Left ventricle myocardium inferior (tissue), 1 donor: ENCODE results near the gene SLC9A1. TPM values are rescaled to one million over a fixed set of nuclear protein-coding genes. Genes with fewer than 3 reads are reported as not detected.

Experiments used
- DNase-seq: peaks from one replicate; pipeline ENCODE4 v3.0.0-alpha.2; 2020
- H3K27ac ChIP-seq: fragments of 200-600 bp; replicated peaks from 2 replicates; pipeline ENCODE4 v1.8.0; 2021
- H3K27me3 ChIP-seq: fragments of 200-600 bp; 2 replicates; pipeline ENCODE4 v1.8.0; 2021; ENCODE audit warnings: low read depth
- H3K36me3 ChIP-seq: fragments of 200-600 bp; 2 replicates; pipeline ENCODE4 v1.8.0; 2021
- H3K4me1 ChIP-seq: fragments of 200-600 bp; 2 replicates; pipeline ENCODE4 v1.8.0; 2021
- H3K4me3 ChIP-seq: fragments of 200-600 bp; 2 replicates; pipeline ENCODE4 v1.8.0; 2021; ENCODE audit warnings: mild to moderate bottlenecking, moderate library complexity
- H3K9me3 ChIP-seq: fragments of 200-600 bp; replicated peaks from 2 replicates; pipeline ENCODE4 v1.8.0; 2021
- intact Hi-C: fragments of 100-400 bp; cut with micrococcal nuclease; formaldehyde crosslinking; loops from one replicate; pipeline ENCODE4 v1.11.0; 2022
- total RNA-seq: library from RNA; stranded (reverse); fragmentation: NEBNext Ultra II Directional; extraction: Animal tissue kit (Norgen Biotek cat#: 25700); gene quantifications from one replicate; pipeline ENCODE4 v1.2.1, GENCODE V29; 2021
- TF ChIP-seq, protein P1 (sequence below): fragments of 200-600 bp; IDR thresholded peaks from 2 replicates; pipeline ENCODE4 v1.8.0; 2021; ENCODE audit warnings: antibody characterized with exemption, mild to moderate bottlenecking, borderline replicate concordance
- donor health status: DM: no; HTN: yes; CAD: no; lungs with severe emphysema.

Gene SLC9A1
- total RNA-seq, 1 donor from 2014 or later = 19.5 TPM

DNA sequence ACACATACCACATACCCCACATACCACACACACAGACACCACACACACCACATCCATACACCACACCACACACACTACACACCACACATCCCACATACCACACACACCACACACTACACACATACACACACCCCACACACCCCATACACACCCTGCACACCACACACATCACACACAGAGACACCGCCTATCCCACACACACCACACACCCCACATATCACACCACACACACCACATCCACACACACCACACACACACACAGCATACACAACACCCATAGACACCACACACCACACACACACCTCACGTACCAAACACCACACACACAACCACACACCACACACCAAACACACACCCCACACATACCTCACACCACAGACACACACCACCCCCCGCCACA is 68.3 kb downstream of the SLC9A1 start:
- H3K4me1 ChIP-seq = no peaks in the 10 kb centered on the region
- intact Hi-C loops = no loop called here
- TF ChIP-seq, protein P1, sequence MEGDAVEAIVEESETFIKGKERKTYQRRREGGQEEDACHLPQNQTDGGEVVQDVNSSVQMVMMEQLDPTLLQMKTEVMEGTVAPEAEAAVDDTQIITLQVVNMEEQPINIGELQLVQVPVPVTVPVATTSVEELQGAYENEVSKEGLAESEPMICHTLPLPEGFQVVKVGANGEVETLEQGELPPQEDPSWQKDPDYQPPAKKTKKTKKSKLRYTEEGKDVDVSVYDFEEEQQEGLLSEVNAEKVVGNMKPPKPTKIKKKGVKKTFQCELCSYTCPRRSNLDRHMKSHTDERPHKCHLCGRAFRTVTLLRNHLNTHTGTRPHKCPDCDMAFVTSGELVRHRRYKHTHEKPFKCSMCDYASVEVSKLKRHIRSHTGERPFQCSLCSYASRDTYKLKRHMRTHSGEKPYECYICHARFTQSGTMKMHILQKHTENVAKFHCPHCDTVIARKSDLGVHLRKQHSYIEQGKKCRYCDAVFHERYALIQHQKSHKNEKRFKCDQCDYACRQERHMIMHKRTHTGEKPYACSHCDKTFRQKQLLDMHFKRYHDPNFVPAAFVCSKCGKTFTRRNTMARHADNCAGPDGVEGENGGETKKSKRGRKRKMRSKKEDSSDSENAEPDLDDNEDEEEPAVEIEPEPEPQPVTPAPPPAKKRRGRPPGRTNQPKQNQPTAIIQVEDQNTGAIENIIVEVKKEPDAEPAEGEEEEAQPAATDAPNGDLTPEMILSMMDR = no peak
- peaks cover 20% of the 10 kb centered on the region for H3K9me3 ChIP-seq
- H3K36me3 ChIP-seq = no peaks in the 10 kb centered on the region
- H3K27ac ChIP-seq = no peak overlapping the region
- no peak overlapping the region for H3K4me3 ChIP-seq
- DNase-seq = no peak
- no peaks in the 10 kb centered on the region for H3K27me3 ChIP-seq

GRCh38 chr1:27086026-27086425 is 68.9 kb downstream of the SLC9A1 start:
- no peaks in the 10 kb centered on the region for H3K27me3 ChIP-seq
- TF ChIP-seq, protein P1 = no peak
- peaks cover 20% of the 10 kb centered on the region for H3K9me3 ChIP-seq
- no peak overlapping the region for H3K27ac ChIP-seq
- H3K4me1 ChIP-seq = no peaks in the 10 kb centered on the region
- no peaks in the 10 kb centered on the region for H3K36me3 ChIP-seq
- no peak overlapping the region for H3K4me3 ChIP-seq
- intact Hi-C loops = no loop called here
- DNase-seq = no peak

DNA sequence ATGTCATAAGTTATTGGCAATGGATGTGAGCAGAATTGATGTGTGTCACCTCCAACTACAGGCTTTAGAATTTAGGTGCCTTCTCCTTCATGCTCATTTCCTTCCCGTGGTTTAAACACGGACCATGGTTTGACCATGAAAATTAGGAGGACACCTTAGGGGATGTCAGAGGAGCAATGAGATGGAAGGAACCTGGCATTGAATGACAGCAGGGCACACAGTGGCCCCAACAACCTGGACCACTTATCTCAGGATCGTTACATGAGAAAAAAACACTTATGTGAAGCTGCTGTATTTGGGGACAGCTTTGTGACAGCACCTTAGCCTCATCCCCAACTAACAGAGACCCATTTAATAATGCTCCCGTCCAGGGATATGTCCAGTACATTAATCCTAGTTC is 70.8 kb downstream of the SLC9A1 start:
- TF ChIP-seq, protein P1 = no peak
- H3K27ac ChIP-seq = no peak overlapping the region
- H3K36me3 ChIP-seq = no peaks in the 10 kb centered on the region
- no peak for DNase-seq
- no peaks in the 10 kb centered on the region for H3K4me1 ChIP-seq
- H3K4me3 ChIP-seq = no peak overlapping the region
- intact Hi-C loops = no loop called here
- H3K27me3 ChIP-seq = no peaks in the 10 kb centered on the region
- H3K9me3 ChIP-seq = peaks cover 20% of the 10 kb centered on the region

DNA sequence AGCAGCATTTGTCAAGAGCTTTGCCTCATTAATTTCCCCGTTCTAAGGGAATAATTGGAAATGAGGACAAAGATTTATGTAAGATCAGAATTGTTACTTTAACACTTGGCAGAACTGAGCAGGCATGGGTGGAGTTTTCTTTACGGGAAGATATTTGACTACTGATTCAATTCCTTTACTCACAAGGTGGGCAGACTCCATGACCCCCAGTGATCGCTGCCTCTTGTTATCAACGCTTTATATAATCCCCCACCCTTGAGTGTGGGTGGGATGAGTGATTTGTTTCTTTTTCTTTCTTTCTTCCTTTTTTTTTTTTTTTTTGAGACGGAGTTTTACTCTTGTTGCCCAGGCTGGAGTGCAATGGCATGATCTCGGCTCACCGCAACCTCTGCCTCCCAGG is 77.0 kb downstream of the SLC9A1 start:
- H3K4me3 ChIP-seq = no peak overlapping the region
- no peaks in the 10 kb centered on the region for H3K4me1 ChIP-seq
- TF ChIP-seq, protein P1 = no peak
- peaks cover 8% of the 10 kb centered on the region for H3K27me3 ChIP-seq
- H3K27ac ChIP-seq = no peak overlapping the region
- peaks cover 4% of the 10 kb centered on the region for H3K9me3 ChIP-seq
- intact Hi-C loops = no loop called here
- no peak for DNase-seq
- no peaks in the 10 kb centered on the region for H3K36me3 ChIP-seq

- DNase-seq = no peak
- H3K4me3 ChIP-seq = no peak overlapping the region
- peaks cover 8% of the 10 kb centered on the region for H3K27me3 ChIP-seq
- H3K9me3 ChIP-seq = no peaks in the 10 kb centered on the region
- H3K4me1 ChIP-seq = no peaks in the 10 kb centered on the region
- intact Hi-C loops = no loop called here
- H3K27ac ChIP-seq = no peak overlapping the region
- TF ChIP-seq, protein P1 = no peak
- no peaks in the 10 kb centered on the region for H3K36me3 ChIP-seq
Measured at GRCh38 chr1:27076803-27077202, 78.1 kb downstream of the SLC9A1 start.
